ENCODE measurements around the gene RPL10. TPM values are rescaled to one million over a fixed set of nuclear protein-coding genes. Genes with fewer than 3 reads are reported as not detected.

Gene RPL10
- total and polyA plus RNA-seq, 2 of the 13 experiments (the other 11 are each of a cell fraction or from before 2014, with no cell fraction given) = 2,381 to 4,713 TPM

DNA sequence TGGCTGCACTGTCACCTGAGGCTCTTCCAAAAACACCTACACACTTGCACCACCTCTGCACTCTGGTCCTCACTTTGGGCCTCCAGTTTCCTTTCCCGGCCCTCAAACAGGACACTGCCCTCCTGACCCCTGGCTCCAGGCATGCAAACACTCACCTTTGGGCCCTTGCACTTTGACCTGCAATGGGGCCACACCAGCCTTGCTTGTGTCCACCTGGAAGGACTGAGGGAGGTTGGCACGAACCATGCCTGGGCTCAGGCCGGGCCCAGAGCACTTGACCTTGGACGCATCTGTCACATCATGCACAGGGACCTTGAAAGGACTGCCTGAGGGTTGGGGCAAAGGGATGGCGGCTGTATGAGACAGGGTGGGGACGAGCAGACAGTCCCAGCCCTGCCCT is 39.3 kb upstream of the RPL10 start (continued):
- TF ChIP-seq, protein P1, sequence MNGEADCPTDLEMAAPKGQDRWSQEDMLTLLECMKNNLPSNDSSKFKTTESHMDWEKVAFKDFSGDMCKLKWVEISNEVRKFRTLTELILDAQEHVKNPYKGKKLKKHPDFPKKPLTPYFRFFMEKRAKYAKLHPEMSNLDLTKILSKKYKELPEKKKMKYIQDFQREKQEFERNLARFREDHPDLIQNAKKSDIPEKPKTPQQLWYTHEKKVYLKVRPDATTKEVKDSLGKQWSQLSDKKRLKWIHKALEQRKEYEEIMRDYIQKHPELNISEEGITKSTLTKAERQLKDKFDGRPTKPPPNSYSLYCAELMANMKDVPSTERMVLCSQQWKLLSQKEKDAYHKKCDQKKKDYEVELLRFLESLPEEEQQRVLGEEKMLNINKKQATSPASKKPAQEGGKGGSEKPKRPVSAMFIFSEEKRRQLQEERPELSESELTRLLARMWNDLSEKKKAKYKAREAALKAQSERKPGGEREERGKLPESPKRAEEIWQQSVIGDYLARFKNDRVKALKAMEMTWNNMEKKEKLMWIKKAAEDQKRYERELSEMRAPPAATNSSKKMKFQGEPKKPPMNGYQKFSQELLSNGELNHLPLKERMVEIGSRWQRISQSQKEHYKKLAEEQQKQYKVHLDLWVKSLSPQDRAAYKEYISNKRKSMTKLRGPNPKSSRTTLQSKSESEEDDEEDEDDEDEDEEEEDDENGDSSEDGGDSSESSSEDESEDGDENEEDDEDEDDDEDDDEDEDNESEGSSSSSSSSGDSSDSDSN (CRISPR knock-in tag; IDR thresholded peaks at IDR 0.05) = peak; percentile 33; the same call in 1 of the 2 replicates
- TF ChIP-seq NCOA1 (CRISPR knock-in tag; IDR thresholded peaks at IDR 0.05) (no peak), LCORL (IDR thresholded peaks at IDR 0.05) (no peak), LCORL (CRISPR knock-in tag; IDR thresholded peaks at IDR 0.05) (peak; percentile 76), PPARG (CRISPR knock-in tag; conservative IDR thresholded peaks at IDR 0.05) (peak; percentile 71; the same call in 1 of the 2 replicates), TEAD3 (CRISPR knock-in tag; optimal IDR thresholded peaks at IDR 0.05; ENCODE audit: borderline replicate concordance) (peak; percentile 44), NONO (IDR thresholded peaks at IDR 0.05) (no peak), NONO (CRISPR knock-in tag; conservative IDR thresholded peaks at IDR 0.05) (0 out of 2 replicates have a peak, but pooled peaks have one; percentile 48), TCF7L2 (IDR thresholded peaks at IDR 0.05; ENCODE audit: low read depth, low read length) (no peak), NR2F2 (IDR thresholded peaks at IDR 0.05; ENCODE audit: borderline replicate concordance, low read depth) (peak; percentile 75), CHD2 (IDR thresholded peaks at IDR 0.05; ENCODE audit: low read depth, low read length) (no peak), ZNF570 (CRISPR knock-in tag; IDR thresholded peaks at IDR 0.05; ENCODE audit: borderline replicate concordance) (no peak)
- TF ChIP-seq, protein P2, sequence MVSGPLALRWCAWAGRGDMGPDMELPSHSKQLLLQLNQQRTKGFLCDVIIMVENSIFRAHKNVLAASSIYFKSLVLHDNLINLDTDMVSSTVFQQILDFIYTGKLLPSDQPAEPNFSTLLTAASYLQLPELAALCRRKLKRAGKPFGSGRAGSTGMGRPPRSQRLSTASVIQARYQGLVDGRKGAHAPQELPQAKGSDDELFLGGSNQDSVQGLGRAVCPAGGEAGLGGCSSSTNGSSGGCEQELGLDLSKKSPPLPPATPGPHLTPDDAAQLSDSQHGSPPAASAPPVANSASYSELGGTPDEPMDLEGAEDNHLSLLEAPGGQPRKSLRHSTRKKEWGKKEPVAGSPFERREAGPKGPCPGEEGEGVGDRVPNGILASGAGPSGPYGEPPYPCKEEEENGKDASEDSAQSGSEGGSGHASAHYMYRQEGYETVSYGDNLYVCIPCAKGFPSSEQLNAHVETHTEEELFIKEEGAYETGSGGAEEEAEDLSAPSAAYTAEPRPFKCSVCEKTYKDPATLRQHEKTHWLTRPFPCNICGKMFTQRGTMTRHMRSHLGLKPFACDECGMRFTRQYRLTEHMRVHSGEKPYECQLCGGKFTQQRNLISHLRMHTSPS (CRISPR knock-in tag; IDR thresholded peaks at IDR 0.05; ENCODE audit: low read depth) = peak; percentile 77; the same call in 1 of the 2 replicates
- TF ChIP-seq, protein P3, sequence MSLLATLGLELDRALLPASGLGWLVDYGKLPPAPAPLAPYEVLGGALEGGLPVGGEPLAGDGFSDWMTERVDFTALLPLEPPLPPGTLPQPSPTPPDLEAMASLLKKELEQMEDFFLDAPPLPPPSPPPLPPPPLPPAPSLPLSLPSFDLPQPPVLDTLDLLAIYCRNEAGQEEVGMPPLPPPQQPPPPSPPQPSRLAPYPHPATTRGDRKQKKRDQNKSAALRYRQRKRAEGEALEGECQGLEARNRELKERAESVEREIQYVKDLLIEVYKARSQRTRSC (CRISPR knock-in tag; IDR thresholded peaks at IDR 0.05; ENCODE audit: low read depth) = no peak
- TF ChIP-seq, protein P4, sequence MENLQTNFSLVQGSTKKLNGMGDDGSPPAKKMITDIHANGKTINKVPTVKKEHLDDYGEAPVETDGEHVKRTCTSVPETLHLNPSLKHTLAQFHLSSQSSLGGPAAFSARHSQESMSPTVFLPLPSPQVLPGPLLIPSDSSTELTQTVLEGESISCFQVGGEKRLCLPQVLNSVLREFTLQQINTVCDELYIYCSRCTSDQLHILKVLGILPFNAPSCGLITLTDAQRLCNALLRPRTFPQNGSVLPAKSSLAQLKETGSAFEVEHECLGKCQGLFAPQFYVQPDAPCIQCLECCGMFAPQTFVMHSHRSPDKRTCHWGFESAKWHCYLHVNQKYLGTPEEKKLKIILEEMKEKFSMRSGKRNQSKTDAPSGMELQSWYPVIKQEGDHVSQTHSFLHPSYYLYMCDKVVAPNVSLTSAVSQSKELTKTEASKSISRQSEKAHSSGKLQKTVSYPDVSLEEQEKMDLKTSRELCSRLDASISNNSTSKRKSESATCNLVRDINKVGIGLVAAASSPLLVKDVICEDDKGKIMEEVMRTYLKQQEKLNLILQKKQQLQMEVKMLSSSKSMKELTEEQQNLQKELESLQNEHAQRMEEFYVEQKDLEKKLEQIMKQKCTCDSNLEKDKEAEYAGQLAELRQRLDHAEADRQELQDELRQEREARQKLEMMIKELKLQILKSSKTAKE (CRISPR knock-in tag; IDR thresholded peaks at IDR 0.05; ENCODE audit: borderline replicate concordance) = peak; percentile 27; the same call in 1 of the 2 replicates
- TF ChIP-seq, protein P5, sequence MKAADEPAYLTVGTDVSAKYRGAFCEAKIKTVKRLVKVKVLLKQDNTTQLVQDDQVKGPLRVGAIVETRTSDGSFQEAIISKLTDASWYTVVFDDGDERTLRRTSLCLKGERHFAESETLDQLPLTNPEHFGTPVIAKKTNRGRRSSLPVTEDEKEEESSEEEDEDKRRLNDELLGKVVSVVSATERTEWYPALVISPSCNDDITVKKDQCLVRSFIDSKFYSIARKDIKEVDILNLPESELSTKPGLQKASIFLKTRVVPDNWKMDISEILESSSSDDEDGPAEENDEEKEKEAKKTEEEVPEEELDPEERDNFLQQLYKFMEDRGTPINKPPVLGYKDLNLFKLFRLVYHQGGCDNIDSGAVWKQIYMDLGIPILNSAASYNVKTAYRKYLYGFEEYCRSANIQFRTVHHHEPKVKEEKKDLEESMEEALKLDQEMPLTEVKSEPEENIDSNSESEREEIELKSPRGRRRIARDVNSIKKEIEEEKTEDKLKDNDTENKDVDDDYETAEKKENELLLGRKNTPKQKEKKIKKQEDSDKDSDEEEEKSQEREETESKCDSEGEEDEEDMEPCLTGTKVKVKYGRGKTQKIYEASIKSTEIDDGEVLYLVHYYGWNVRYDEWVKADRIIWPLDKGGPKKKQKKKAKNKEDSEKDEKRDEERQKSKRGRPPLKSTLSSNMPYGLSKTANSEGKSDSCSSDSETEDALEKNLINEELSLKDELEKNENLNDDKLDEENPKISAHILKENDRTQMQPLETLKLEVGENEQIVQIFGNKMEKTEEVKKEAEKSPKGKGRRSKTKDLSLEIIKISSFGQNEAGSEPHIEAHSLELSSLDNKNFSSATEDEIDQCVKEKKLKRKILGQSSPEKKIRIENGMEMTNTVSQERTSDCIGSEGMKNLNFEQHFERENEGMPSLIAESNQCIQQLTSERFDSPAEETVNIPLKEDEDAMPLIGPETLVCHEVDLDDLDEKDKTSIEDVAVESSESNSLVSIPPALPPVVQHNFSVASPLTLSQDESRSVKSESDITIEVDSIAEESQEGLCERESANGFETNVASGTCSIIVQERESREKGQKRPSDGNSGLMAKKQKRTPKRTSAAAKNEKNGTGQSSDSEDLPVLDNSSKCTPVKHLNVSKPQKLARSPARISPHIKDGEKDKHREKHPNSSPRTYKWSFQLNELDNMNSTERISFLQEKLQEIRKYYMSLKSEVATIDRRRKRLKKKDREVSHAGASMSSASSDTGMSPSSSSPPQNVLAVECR (CRISPR knock-in tag; IDR thresholded peaks at IDR 0.05; ENCODE audit: borderline replicate concordance) = peak; percentile 56; the same call in 1 of the 2 replicates

Data from HepG2 (cell line).